HG02571 (cell line): ENCODE measurements around the gene CARNS1.
"Not testable (repeated sequence)": the region's sequence is repeated elsewhere in the genome, so short reads cannot be mapped to it uniquely, and the experiment has no call there.

Experiments used
- ATAC-seq: cut with Tn5 transposase; IDR thresholded peaks from one replicate; pipeline ENCODE4 v1.9.1; 2021; ENCODE audit warnings: mild to moderate bottlenecking, moderate library complexity; ENCODE audit not compliant: unreplicated experiment

The CARNS1 gene

DNA sequence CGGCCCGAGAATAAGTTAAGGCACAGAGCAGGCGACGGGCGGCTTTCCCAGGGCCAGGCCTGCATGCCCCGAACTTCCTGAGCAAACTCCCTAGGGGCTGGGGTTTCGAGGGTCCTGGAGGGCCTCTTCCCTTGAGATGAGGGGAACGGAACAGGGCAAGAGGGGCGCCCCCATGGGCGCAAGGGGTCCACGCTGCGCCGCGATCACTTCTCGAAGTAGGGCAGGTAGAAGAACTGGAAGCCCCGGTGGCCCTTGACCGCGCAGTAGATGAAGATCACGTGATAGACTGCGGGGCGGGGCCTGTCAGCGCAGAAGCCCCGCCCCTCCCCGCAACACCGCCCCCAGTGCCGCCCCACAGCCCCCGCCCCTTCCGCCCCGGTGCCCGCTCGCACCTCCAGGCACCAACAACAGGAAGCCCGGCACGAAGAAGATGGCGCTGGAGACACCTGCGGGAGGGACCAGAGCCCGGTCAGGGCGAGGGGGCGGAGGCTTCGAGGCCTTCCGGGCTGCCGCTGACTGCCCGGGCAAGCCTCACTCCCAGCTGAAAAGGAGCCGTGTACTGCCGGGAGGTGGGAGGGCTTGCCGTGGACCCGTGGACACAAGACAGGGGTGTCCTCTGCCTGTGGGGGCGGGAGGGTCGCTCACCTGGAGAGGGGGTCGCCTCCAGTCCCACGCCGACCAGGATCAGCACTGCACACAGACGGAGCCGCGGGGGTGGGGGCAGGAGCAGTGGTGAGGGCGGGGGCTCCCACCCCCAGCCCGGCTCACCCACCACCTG lies 49.1 kb downstream of the CARNS1 start:
- ATAC-seq, result peak; percentile 42

DNA sequence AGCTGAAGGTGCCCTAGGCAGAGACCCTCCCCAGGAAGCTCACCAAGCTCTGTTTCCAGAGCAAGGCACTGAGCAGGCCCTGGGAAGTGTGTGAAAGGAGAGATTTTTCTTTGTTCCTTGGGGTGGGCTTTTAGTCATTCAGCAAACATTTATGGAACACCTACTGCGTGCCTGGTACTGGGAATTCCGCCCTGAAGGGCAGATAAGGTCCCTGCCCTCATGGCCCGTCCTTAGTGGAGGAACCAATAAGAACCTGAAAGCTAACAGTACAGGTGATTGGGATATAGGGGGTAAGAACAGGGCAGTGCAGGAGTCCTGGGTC lies 49.7 kb downstream of the CARNS1 start:
- no peak for ATAC-seq

DNA sequence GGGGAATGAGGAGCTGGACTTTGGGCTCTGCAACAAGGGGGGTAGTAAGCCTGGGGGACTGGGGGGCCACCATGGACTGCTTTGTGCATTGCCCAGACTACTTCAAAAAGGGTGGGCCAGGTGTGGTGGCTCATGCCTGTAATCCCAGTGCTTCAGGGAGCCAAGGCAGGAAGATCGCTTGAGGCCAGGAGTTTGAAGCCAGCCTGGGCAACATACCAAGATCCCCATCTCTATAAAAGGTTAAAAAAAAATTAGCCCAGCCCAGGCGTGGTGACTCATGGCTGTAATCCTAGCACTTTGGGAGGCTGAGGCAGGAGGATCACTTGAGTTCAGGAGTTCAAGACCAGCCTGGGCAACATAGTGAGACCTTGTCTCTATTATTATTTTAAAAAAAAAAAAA lies 50.1 kb downstream of the CARNS1 start:
- ATAC-seq, result not testable (repeated sequence)

DNA sequence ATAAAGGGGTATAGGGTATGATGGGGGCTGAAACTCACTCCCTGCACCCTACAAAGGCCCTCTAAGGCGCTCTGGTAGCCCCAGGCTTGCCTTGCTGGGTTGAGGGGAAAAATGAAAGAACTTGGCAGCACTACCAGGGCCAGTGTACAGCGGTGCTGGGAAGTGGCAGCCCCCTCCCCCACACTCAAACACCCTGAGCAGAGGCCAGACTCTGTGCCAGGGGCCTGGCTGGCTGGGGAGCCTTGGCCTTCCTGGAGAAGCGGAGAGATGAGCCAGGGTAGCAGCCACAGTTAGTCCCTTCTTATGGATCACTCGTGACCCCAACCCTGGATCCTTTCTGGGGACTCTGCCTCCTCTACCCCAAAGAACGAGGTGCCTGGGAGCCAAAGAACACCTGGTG lies 50.9 kb downstream of the CARNS1 start:
- no peak for ATAC-seq

DNA sequence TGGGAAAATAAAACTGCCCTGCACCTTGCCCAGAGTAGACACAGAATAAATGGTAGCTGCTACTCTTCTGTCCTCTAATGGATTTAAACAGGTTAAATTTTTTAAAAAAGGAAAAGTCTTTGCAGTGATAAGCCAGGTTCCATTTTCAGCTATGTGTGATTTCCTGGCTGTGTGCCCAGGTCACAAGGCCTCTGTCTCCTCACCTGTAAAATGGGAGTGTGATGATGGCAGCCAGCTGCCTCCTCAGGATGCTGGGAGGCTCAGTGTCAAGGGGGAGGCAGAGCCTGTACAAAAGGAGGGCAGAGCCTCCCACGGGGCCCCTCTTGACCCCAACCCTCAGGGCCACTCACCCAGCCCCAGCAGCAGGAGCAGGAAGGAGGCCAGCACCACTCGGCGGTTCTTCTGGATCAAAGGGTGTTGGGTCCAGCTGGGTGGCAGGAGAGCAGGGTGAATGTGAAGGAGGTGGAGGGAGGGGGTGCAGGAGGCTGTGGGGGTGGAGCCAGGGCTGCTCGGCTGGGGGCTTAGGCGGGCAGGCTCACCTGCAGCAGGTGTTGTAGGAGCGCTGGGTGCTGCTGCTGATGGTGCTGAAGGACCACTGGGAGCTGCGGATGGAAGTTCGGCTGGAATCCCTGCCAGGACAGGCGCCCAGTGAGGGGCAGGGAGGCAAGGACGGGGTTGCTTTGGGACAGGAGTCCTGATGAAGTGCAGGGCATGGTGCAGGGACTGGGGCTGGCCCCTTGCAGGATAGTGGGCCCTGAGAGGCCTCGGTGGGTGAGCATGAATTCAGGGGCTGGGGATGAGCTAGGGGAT lies 51.7 kb downstream of the CARNS1 start:
- ATAC-seq, result no peak

DNA sequence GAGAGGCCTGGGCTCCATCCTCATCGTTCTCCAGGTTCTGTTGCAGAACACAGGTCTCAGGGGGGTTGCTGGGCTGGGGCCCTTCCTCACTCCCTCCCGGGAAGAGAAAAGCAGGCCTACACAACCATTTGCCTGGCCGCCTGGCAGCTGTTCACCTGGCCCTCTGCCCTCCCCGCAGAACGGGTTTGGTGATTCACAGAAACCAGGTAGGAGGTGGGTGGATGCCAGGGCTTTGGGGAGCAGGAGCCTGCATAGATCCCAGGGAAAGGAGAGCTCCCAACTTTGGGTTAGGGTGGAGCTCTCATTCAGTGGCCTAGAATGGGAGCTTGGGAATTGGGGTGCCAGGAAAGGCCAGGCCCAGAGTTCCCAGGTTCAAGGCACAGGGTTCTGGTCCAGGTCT lies 52.6 kb downstream of the CARNS1 start:
- ATAC-seq, result no peak

DNA sequence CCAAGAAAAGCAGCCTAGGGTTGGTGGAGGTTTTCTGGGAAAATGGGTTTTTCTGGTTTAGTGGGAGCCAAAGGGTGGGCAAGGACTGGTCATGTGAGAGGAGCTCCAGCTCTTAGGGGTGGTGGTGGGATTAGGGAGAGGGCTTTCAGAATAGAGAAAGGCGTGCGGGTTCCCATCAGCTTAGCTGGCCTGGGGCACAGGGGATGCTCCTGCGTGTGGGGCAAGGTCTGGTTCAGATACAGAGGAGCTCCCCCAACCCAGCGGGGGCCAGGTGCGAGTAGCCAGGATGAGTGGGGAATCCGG lies 52.9 kb downstream of the CARNS1 start:
- no peak for ATAC-seq

DNA sequence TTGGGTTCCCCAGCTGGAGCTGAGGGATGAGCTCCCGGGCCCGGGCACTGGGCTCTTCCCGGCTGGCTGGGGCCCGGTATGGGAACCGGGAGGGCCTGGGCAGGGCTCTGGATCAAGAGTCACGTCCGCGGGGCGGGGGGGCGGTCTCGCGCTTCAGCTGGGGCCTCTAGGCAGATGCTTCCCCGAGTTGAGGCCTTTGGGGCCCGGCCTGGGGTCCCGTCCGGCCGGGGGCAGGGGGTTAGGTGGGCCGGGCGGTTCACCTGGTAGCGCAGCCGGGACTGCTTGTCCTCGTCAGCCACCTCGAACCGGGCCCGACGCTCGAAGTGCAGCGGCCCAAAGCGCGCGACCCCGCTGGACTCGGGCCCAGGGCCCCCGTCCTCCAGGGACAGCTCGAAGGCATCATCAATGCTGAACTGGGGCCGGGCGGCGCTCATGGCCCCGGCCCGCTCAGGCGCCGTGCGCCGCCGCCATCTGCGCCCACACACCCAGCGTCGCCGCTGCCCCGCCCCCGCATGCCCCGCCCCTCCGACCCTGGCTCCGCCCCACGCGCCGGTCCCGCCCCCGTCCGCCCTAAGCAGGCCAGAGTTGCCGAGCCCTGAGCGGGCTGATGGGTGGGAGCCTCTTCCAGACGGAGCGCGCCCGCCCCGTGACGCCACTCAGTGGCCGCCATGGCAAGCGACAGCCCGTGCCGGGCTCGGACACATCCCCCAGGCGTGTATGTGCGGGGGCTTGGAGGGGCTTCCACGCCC lies 53.5 kb downstream of the CARNS1 start, which contains the start of gene TMEM134:
Gene TMEM134 (minus strand): TSS at position 493 of the 749 bp plus-strand sequence. CDS start 59 bp downstream, at position 434.
- ATAC-seq, result peak; percentile 69

DNA sequence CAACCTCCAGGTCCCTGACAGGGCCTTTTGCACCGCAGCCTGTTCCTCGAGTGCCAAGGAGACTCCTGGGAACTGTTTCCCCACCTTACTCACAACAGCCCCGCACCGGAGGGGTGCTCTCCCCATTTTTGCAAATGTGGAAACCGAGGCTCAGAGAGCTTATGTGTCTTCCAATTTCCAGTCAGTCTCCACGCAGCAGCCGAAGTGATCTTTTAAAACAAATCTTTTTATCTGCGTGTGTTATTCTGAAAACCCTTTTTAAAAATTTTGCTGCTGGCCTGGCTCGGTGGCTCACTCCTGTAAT lies 54.0 kb downstream of the CARNS1 start:
- ATAC-seq, result no peak

DNA sequence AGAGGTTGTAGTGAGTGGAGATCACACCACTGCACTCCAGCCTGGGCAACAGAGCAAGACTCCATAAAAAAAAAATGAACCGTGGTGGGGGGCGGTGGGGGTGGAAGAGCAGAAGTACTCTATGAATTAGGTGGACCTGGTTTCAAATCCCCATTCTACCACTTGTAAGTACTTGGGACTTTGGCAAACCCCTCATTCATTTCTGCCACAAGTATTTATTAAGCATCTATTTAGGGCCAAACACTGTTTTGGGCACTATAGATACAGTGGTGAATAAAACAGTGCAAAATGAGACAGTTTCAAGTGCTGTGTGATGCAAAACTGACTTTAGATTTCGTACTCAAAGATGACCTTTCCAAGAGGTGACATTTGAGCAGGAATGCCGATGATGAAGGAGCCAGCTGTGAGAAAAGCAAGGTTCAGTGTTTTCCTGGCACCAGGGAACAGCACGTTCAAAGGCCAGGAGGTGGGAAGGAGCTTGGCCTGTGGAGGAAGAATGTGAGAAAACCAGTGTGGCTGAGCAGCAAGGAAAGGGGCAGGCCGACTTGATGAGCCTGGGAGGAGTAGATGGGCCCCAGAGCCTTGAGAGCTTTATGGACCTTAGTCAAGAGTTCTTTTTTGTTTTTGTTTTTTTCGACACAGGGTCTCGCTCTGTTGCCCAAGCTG lies 55.0 kb downstream of the CARNS1 start:
- ATAC-seq, result no peak

DNA sequence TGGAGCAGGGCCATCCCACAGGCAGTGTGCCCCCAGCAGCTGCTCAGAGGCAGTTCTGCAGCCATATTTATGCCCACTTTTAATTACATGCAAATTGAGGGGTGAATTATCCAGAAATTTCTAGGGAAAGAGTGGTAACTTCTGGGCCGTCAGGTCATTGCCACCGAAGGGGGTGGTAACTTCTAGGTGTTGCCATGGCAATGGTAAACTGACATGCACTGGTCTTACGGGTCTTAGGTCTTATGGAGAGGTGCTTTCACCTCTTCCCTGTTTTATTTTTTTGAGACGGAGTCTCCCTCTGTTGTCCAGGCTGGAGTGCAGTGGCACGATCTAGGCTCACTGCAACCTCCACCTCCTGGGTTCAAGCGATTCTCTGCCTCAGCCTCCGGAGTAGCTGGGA lies 57.4 kb downstream of the CARNS1 start:
- no peak for ATAC-seq
